Measurements from ENCODE around the gene AGMO. TPM values are rescaled to one million over a fixed set of nuclear protein-coding genes. Genes with fewer than 3 reads are reported as not detected.

The AGMO gene
- total and polyA plus RNA-seq, 2 experiments from 2014 or later, result 0.42 to 0.55 TPM

- H3K27ac ChIP-seq (ENCODE audit: low read depth), result no peak overlapping the region
- ATAC-seq (no peak), DNase-seq (ENCODE audit: low spot score) (no peak)
- H3K4me1 Mint-ChIP-seq, result no peaks in the 10 kb centered on the region
- H3K9me3 Mint-ChIP-seq, result no peaks in the 10 kb centered on the region
- no peak overlapping the region for H3K27ac Mint-ChIP-seq
- H3K36me3 Mint-ChIP-seq (ENCODE audit: low read depth), result no peaks in the 10 kb centered on the region
- H3K36me3 ChIP-seq (ENCODE audit: insufficient read depth), result no peaks in the 10 kb centered on the region
- TF ChIP-seq EZH2phosphoT487 (IDR thresholded peaks at IDR 0.05; ENCODE audit: unreplicated experiment) (no peak), CTCF (conservative IDR thresholded peaks at IDR 0.05; ENCODE audit: low read depth in 2 of 2) (no peak), CREB1 (CRISPR knock-in tag; IDR thresholded peaks at IDR 0.05; ENCODE audit: low read depth) (no peak), JUNB (IDR thresholded peaks at IDR 0.05; ENCODE audit: unreplicated experiment) (no peak), ZNF114 (CRISPR knock-in tag; IDR thresholded peaks at IDR 0.05) (no peak), ZNF331 (CRISPR knock-in tag; IDR thresholded peaks at IDR 0.05; ENCODE audit: low read depth) (no peak), NANOG (IDR thresholded peaks at IDR 0.05; ENCODE audit: borderline replicate concordance) (no peak)
- TF ChIP-seq, protein P1, sequence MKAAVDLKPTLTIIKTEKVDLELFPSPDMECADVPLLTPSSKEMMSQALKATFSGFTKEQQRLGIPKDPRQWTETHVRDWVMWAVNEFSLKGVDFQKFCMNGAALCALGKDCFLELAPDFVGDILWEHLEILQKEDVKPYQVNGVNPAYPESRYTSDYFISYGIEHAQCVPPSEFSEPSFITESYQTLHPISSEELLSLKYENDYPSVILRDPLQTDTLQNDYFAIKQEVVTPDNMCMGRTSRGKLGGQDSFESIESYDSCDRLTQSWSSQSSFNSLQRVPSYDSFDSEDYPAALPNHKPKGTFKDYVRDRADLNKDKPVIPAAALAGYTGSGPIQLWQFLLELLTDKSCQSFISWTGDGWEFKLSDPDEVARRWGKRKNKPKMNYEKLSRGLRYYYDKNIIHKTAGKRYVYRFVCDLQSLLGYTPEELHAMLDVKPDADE (IDR thresholded peaks at IDR 0.05), result no peak
- TF ChIP-seq, protein P2, sequence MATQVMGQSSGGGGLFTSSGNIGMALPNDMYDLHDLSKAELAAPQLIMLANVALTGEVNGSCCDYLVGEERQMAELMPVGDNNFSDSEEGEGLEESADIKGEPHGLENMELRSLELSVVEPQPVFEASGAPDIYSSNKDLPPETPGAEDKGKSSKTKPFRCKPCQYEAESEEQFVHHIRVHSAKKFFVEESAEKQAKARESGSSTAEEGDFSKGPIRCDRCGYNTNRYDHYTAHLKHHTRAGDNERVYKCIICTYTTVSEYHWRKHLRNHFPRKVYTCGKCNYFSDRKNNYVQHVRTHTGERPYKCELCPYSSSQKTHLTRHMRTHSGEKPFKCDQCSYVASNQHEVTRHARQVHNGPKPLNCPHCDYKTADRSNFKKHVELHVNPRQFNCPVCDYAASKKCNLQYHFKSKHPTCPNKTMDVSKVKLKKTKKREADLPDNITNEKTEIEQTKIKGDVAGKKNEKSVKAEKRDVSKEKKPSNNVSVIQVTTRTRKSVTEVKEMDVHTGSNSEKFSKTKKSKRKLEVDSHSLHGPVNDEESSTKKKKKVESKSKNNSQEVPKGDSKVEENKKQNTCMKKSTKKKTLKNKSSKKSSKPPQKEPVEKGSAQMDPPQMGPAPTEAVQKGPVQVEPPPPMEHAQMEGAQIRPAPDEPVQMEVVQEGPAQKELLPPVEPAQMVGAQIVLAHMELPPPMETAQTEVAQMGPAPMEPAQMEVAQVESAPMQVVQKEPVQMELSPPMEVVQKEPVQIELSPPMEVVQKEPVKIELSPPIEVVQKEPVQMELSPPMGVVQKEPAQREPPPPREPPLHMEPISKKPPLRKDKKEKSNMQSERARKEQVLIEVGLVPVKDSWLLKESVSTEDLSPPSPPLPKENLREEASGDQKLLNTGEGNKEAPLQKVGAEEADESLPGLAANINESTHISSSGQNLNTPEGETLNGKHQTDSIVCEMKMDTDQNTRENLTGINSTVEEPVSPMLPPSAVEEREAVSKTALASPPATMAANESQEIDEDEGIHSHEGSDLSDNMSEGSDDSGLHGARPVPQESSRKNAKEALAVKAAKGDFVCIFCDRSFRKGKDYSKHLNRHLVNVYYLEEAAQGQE (IDR thresholded peaks at IDR 0.05; ENCODE audit: unreplicated experiment), result no peak
- no peaks in the 10 kb centered on the region for H3K27me3 ChIP-seq (ENCODE audit: insufficient read depth)
- H3K4me3 Mint-ChIP-seq, result no peak overlapping the region
- no peaks in the 10 kb centered on the region for H3K4me1 ChIP-seq (ENCODE audit: insufficient read depth)
- H3K9me2 ChIP-seq (ENCODE audit: insufficient read depth), result no peaks in the 10 kb centered on the region
- H3K79me2 ChIP-seq (replicated peaks; ENCODE audit: insufficient read depth), result no peaks in the 10 kb centered on the region
- H3K4me2 ChIP-seq, result no peak overlapping the region
- H2AFZ ChIP-seq, result no peak overlapping the region
- no peaks in the 10 kb centered on the region for H3K27me3 Mint-ChIP-seq (ENCODE audit: insufficient read depth, low read depth, poor library complexity)
- no peaks in the 10 kb centered on the region for H3F3A ChIP-seq (replicated peaks; ENCODE audit: low read depth)
- no peaks in the 10 kb centered on the region for H4K20me1 ChIP-seq (replicated peaks; ENCODE audit: insufficient read depth)
- no peak overlapping the region for H3K4me3 ChIP-seq
Observed at GRCh38 chr7:15234431-15234830, 327.4 kb downstream of the AGMO start.

GRCh38 chr7:15228831-15229230 lies 333.0 kb downstream of the AGMO start:
- H3K4me3 ChIP-seq, result no peak overlapping the region
- H3F3A ChIP-seq (replicated peaks; ENCODE audit: low read depth), result no peaks in the 10 kb centered on the region
- Mint-ChIP-seq H3K36me3 (ENCODE audit: low read depth) (no peaks in the 10 kb centered on the region; the same call in 2 of the 3 replicates), H3K4me1 (no peaks in the 10 kb centered on the region), H3K9me3 (peaks cover 7% of the 10 kb centered on the region; the same call in 1 of the 3 replicates), H3K27ac (no peak overlapping the region), H3K4me3 (no peak overlapping the region), H3K27me3 (ENCODE audit: insufficient read depth, low read depth, poor library complexity) (no peaks in the 10 kb centered on the region)
- DNase-seq (ENCODE audit: low spot score) (no peak), ATAC-seq (no peak)
- H2AFZ ChIP-seq, result no peak overlapping the region
- H3K4me2 ChIP-seq, result no peak overlapping the region
- no peaks in the 10 kb centered on the region for H3K27me3 ChIP-seq (ENCODE audit: insufficient read depth)
- H3K79me2 ChIP-seq (replicated peaks; ENCODE audit: insufficient read depth), result no peaks in the 10 kb centered on the region
- no peak overlapping the region for H3K27ac ChIP-seq (ENCODE audit: low read depth)
- H4K20me1 ChIP-seq (replicated peaks; ENCODE audit: insufficient read depth), result no peaks in the 10 kb centered on the region
- TF ChIP-seq ZNF331 (CRISPR knock-in tag; IDR thresholded peaks at IDR 0.05; ENCODE audit: low read depth), result no peak
- TF ChIP-seq, protein P3, sequence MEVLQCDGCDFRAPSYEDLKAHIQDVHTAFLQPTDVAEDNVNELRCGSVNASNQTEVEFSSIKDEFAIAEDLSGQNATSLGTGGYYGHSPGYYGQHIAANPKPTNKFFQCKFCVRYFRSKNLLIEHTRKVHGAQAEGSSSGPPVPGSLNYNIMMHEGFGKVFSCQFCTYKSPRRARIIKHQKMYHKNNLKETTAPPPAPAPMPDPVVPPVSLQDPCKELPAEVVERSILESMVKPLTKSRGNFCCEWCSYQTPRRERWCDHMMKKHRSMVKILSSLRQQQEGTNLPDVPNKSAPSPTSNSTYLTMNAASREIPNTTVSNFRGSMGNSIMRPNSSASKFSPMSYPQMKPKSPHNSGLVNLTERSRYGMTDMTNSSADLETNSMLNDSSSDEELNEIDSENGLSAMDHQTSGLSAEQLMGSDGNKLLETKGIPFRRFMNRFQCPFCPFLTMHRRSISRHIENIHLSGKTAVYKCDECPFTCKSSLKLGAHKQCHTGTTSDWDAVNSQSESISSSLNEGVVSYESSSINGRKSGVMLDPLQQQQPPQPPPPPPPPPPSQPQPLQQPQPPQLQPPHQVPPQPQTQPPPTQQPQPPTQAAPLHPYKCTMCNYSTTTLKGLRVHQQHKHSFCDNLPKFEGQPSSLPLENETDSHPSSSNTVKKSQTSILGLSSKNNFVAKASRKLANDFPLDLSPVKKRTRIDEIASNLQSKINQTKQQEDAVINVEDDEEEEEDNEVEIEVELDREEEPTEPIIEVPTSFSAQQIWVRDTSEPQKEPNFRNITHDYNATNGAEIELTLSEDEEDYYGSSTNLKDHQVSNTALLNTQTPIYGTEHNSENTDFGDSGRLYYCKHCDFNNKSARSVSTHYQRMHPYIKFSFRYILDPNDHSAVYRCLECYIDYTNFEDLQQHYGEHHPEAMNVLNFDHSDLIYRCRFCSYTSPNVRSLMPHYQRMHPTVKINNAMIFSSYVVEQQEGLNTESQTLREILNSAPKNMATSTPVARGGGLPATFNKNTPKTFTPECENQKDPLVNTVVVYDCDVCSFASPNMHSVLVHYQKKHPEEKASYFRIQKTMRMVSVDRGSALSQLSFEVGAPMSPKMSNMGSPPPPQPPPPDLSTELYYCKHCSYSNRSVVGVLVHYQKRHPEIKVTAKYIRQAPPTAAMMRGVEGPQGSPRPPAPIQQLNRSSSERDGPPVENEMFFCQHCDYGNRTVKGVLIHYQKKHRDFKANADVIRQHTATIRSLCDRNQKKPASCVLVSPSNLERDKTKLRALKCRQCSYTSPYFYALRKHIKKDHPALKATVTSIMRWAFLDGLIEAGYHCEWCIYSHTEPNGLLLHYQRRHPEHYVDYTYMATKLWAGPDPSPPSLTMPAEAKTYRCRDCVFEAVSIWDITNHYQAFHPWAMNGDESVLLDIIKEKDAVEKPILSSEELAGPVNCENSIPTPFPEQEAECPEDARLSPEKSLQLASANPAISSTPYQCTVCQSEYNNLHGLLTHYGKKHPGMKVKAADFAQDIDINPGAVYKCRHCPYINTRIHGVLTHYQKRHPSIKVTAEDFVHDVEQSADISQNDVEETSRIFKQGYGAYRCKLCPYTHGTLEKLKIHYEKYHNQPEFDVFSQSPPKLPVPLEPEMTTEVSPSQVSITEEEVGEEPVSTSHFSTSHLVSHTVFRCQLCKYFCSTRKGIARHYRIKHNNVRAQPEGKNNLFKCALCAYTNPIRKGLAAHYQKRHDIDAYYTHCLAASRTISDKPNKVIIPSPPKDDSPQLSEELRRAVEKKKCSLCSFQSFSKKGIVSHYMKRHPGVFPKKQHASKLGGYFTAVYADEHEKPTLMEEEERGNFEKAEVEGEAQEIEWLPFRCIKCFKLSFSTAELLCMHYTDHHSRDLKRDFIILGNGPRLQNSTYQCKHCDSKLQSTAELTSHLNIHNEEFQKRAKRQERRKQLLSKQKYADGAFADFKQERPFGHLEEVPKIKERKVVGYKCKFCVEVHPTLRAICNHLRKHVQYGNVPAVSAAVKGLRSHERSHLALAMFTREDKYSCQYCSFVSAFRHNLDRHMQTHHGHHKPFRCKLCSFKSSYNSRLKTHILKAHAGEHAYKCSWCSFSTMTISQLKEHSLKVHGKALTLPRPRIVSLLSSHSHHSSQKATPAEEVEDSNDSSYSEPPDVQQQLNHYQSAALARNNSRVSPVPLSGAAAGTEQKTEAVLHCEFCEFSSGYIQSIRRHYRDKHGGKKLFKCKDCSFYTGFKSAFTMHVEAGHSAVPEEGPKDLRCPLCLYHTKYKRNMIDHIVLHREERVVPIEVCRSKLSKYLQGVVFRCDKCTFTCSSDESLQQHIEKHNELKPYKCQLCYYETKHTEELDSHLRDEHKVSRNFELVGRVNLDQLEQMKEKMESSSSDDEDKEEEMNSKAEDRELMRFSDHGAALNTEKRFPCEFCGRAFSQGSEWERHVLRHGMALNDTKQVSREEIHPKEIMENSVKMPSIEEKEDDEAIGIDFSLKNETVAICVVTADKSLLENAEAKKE (CRISPR knock-in tag; IDR thresholded peaks at IDR 0.05), result no peak
- no peaks in the 10 kb centered on the region for H3K4me1 ChIP-seq (ENCODE audit: insufficient read depth)
- H3K9me2 ChIP-seq (ENCODE audit: insufficient read depth), result no peaks in the 10 kb centered on the region
- H3K36me3 ChIP-seq (ENCODE audit: insufficient read depth), result no peaks in the 10 kb centered on the region
